HG03064 (cell line): ENCODE data around the gene CMTM3.
"Not testable (repeated sequence)": the region's sequence is repeated elsewhere in the genome, so short reads cannot be mapped to it uniquely, and the experiment has no call there.

Experiments used
- ATAC-seq: cut with Tn5 transposase; IDR thresholded peaks from one replicate; pipeline ENCODE4 v1.9.1; 2021; ENCODE audit warnings: low read depth; ENCODE audit not compliant: unreplicated experiment

Gene CMTM3

GRCh38 chr16:66604376-66605176 lies at the start of gene CMTM3:
Gene CMTM3, plus strand, starts transcription at chr16:66604704. Its CDS starts 102 bp downstream, at chr16:66604806.
- ATAC-seq: peak; percentile 58

- no peak for ATAC-seq
These were observed 44.4 kb upstream of the CMTM3 start for GRCh38 chr16:66560107-66560506.

- no peak for ATAC-seq
These were observed 43.0 kb upstream of the CMTM3 start for GRCh38 chr16:66561381-66562080.

- no peak for ATAC-seq
These were observed 42.1 kb upstream of the CMTM3 start for GRCh38 chr16:66562409-66562808.

- ATAC-seq: no peak
These were observed 41.5 kb upstream of the CMTM3 start for GRCh38 chr16:66562986-66563385.

- no peak for ATAC-seq
These were observed 40.8 kb upstream of the CMTM3 start for GRCh38 chr16:66563574-66564334.

GRCh38 chr16:66566051-66566901 lies 38.2 kb upstream of the CMTM3 start, which contains the start of gene CMTM1:
Gene CMTM1, plus strand, starts transcription at chr16:66566439. Its CDS starts 75 bp downstream, at chr16:66566514.
- no peak for ATAC-seq

GRCh38 chr16:66567270-66567669 lies 37.2 kb upstream of the CMTM3 start:
- not testable (repeated sequence) for ATAC-seq

GRCh38 chr16:66568355-66568754 lies 36.1 kb upstream of the CMTM3 start:
- no peak for ATAC-seq

GRCh38 chr16:66569131-66569530 lies 35.4 kb upstream of the CMTM3 start:
- no peak for ATAC-seq

GRCh38 chr16:66569827-66570405 lies 34.6 kb upstream of the CMTM3 start:
- no peak for ATAC-seq

GRCh38 chr16:66572356-66572755 lies 32.1 kb upstream of the CMTM3 start:
- ATAC-seq: no peak

- no peak for ATAC-seq
These were observed 30.4 kb upstream of the CMTM3 start for GRCh38 chr16:66574081-66574480.

GRCh38 chr16:66574531-66574930 lies 30.0 kb upstream of the CMTM3 start:
- ATAC-seq: no peak

GRCh38 chr16:66575060-66575459 lies 29.4 kb upstream of the CMTM3 start:
- ATAC-seq: no peak

- no peak for ATAC-seq
These were observed 28.2 kb upstream of the CMTM3 start for GRCh38 chr16:66576296-66576695.

GRCh38 chr16:66578651-66579531 lies 25.6 kb upstream of the CMTM3 start, which contains the start of gene CMTM2:
Gene CMTM2, plus strand, starts transcription at chr16:66579463. Its CDS starts 145 bp downstream, at chr16:66579608.
- ATAC-seq: no peak

GRCh38 chr16:66580605-66581209 lies 23.8 kb upstream of the CMTM3 start:
- ATAC-seq: no peak
